GM18526 (cell line): ENCODE data around the gene RAD51B.

Experiments used
- POLR2A ChIP-seq: IDR thresholded peaks from 3 replicates; pipeline ENCODE4 v1.6.1; 2011; ENCODE audit not compliant: insufficient read length; ENCODE audit errors: extremely low read depth

The RAD51B gene

GRCh38 chr14:68363843-68364767, 544.5 kb downstream of the RAD51B start:
- TF ChIP-seq POLR2A = no peak

DNA sequence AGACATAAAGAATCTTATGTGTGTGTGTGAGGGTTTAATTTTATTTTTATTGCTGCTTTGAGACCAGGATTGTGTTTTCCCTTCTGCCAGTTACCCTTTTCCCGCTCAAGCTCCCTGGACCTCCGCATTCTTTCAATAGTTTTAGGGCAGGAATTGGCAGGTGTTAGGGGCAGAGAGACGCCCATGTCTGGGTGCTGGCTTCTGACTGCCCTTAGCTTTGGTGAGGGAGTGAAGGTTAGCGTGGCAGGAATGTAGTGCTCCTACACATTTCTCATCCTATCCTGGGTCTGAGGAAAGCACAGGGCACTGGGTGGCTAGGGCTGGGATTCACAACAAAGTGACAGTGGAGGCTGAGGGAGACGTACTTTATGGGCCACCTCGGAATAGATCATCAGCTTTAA, 545.2 kb downstream of the RAD51B start:
- TF ChIP-seq POLR2A = no peak

DNA sequence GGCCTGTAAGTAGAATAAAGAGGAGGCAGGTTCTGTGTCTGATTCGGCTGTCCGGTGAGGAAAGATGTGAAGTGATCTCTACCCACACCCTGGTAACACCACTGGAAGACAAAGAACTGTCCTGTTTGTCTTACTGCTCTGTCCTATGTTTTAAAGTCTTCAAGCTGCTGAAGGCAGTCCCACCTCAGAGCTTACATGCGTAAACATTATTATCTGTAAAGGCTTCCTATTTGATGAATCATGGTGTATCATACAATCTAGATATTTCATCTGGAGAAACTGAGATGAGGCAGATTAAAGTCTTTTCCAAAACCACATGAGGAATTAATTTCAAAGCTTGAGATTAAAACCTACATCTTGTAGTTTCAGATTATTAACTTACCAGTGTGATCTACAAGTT, 545.6 kb downstream of the RAD51B start:
- no peak for TF ChIP-seq POLR2A

GRCh38 chr14:68366656-68367055, 547.1 kb downstream of the RAD51B start:
- no peak for TF ChIP-seq POLR2A

DNA sequence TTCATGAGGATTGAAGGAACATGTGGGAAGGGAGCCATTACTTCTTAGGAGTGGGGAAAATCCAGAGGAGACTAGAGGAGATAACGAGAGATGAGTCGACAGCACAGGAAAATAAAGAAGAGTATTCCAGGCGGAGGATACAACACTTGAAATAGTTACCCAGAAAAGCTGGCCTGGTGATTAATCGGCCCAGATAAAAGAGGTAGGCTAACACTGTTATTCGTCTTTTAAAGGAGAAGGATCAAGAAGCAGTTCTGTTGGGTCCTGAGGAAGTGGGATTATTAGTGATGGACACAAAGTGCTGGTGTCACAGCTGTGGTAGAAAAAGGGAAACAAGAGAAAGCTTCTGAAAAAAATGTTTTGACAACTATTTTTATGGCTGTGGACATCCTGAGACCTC, 548.0 kb downstream of the RAD51B start:
- no peak for TF ChIP-seq POLR2A

DNA sequence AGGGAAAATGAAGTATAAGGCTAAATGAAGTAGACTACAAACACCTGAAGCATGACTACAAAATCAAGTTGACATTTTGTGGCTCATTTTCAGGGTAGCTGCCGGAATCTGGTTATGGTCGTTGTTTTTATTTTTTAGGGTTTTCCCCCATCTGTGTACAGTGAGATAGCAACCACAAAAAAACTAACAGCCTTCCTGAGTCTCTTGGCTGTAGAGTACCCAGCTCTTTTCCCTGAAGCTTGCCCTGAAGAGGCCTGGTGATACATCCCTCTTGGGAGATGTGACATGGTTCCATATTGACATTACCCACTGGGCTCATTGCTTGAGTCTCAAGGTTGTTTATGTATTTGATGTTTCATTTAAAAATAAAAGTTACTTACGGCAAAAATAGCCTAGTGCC, 549.3 kb downstream of the RAD51B start:
- TF ChIP-seq POLR2A = no peak

DNA sequence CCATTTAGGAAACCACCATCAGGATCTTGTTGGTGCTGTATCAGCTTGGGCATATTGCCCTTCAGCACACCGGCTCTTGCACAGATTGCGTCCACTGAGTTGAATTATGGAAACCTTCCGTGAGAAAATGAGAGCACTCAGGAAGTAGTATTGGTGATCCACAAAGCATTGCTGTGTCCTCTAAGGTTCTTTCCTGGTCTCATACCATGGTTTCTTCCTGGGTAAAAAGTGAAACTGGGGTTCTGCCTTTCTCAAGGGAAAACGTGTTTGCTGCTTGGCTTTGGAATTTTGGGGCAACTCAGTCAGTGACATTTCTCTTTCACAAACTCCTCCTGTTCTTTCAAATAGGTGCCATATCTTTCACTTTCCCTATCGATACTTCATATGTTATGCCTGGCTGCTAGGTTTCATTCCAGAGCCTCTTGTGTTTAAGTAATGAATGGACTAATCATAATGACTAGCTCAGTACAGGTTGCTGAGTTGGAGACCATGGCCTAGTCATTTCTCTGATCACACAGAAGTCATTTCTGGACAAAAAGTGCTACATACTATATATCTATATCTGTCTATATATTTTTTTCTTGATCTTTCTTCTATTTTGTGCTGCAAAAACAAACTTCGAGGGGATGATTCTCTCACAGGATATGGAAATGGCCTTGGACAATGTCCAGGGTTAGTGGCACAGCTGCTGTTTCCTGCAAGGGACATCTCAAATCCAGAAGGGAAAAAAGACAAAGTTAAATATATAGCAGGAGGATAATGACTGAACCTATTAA, 549.9 kb downstream of the RAD51B start:
- TF ChIP-seq POLR2A = no peak

DNA sequence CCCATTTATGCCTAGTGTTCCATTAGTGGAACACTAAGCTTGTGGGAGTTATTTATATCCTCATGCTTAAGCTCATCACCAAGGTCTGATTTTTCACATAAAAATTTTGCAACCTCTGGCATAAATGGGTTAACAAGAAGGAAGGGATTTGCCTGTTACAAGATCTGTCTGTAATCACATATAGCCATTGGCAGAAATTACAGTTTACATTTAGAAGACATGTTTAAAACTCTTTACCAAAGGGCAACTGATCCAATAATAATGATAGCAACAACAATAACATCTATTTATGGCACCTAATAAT, 550.4 kb downstream of the RAD51B start:
- TF ChIP-seq POLR2A = no peak

DNA sequence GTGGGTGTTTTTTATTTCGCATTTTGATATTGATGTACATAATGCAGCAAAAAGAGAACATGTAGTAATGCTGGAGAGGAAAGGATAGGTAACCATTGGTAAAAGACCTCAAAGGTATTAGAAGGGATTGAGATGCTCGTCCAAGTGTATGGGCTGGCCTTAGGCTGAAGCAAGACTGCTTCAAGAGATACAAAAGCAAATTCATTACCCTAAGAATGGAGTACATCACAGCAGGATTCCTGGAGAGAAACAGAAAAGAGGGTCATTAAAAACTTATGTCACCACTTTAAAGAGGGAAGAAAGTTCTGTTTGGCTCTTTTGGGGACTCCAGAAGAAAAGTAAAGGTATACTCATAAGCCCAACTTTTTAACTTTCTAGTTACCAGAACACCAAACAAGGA, 552.8 kb downstream of the RAD51B start:
- no peak for TF ChIP-seq POLR2A

DNA sequence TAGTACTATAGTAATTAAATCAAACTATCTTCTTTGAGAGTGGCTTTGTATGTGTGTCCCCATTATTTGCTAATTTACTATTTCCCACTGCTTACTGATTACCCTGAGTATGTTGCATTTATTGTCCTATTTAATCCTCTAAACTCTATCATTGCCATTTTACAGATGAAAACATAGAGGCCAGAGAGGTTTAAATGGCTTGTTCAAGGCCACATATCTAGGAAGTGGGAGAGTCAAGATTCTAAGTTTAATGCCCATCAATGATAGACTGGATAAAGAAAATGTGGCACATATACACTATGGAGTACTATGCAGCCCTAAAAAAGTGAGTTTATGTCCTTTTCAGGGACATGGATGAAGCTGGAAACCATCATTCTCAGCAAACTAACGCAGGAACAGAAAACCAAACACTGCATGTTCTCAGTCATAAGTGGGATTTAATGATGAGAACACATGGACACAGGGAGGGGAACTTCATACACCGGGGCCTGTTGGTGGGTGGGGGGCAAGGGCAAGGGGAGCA, 553.6 kb downstream of the RAD51B start:
- no peak for TF ChIP-seq POLR2A

GRCh38 chr14:68373847-68374444, 554.4 kb downstream of the RAD51B start:
- no peak for TF ChIP-seq POLR2A

GRCh38 chr14:68374682-68375081, 555.1 kb downstream of the RAD51B start:
- no peak for TF ChIP-seq POLR2A

DNA sequence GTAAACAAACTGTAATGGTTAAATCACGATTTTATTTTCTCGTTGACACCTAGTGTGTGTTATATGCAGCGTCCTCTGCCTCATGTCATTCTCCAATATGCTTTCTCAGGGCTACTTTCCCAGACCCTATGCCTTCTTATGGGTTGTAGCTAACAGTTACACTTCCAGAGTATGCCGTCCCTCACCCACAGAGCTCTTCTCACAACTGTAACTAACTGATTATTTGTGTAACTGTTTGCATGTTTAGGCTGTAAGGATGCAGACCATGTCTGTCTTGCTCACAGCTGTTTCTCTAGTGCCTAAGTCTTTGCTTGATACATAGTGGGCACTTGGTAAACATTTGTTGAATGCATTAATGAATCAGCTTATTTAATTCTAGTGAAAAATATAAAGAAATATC, 555.8 kb downstream of the RAD51B start:
- no peak for TF ChIP-seq POLR2A

- no peak for TF ChIP-seq POLR2A
These were observed 556.6 kb downstream of the RAD51B start for GRCh38 chr14:68376067-68376779.

GRCh38 chr14:68377006-68377405, 557.4 kb downstream of the RAD51B start:
- TF ChIP-seq POLR2A = no peak
